Adrenal gland (tissue), 5 donors: ENCODE results near the gene GLYR1.

Experiments used
- POLR2A ChIP-seq, 2 donors: fragments of 450-650 bp; IDR thresholded peaks; one replicate each; pipeline ENCODE4 v1.6.1; 2017; ENCODE audit warnings: antibody characterized with exemption in 2 of 2, mild to moderate bottlenecking in 2 of 2, moderate library complexity in 1 of 2
- TF ChIP-seq, protein P1 (sequence below), 6 experiments: fragments of 450-650 bp in 4 of 6; fragments of 200-600 bp in 2 of 6; sonication (generic) in 1 of 6; IDR thresholded peaks; 1 replicate in 5 of 6; 2 replicates in 1 of 6; pipeline versions ENCODE4 v1.5.1 to v1.8.0; 2016 to 2021; ENCODE audit warnings: antibody characterized with exemption in 6 of 6, mild to moderate bottlenecking in 2 of 6, moderate library complexity in 1 of 6
- donor health status: DM: no; HTN: no; CAD: no.

- TF ChIP-seq POLR2A (IDR thresholded peaks at IDR 0.05): no peak
- TF ChIP-seq, protein P1, sequence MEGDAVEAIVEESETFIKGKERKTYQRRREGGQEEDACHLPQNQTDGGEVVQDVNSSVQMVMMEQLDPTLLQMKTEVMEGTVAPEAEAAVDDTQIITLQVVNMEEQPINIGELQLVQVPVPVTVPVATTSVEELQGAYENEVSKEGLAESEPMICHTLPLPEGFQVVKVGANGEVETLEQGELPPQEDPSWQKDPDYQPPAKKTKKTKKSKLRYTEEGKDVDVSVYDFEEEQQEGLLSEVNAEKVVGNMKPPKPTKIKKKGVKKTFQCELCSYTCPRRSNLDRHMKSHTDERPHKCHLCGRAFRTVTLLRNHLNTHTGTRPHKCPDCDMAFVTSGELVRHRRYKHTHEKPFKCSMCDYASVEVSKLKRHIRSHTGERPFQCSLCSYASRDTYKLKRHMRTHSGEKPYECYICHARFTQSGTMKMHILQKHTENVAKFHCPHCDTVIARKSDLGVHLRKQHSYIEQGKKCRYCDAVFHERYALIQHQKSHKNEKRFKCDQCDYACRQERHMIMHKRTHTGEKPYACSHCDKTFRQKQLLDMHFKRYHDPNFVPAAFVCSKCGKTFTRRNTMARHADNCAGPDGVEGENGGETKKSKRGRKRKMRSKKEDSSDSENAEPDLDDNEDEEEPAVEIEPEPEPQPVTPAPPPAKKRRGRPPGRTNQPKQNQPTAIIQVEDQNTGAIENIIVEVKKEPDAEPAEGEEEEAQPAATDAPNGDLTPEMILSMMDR (IDR thresholded peaks at IDR 0.05): no peak
Observed at GRCh38 chr16:4763791-4764190, 83.3 kb downstream of the GLYR1 start.
